Epidermal melanocyte (primary cell): ENCODE results near the gene GLRX.
"Not testable (repeated sequence)": the region's sequence is repeated elsewhere in the genome, so short reads cannot be mapped to it uniquely, and the experiment has no call there.

Experiments used
- DNase-seq: peaks from one replicate; pipeline ENCODE4 v3.0.0; 2011; ENCODE audit warnings: low spot score; ENCODE audit not compliant: insufficient read length

The GLRX gene

DNA sequence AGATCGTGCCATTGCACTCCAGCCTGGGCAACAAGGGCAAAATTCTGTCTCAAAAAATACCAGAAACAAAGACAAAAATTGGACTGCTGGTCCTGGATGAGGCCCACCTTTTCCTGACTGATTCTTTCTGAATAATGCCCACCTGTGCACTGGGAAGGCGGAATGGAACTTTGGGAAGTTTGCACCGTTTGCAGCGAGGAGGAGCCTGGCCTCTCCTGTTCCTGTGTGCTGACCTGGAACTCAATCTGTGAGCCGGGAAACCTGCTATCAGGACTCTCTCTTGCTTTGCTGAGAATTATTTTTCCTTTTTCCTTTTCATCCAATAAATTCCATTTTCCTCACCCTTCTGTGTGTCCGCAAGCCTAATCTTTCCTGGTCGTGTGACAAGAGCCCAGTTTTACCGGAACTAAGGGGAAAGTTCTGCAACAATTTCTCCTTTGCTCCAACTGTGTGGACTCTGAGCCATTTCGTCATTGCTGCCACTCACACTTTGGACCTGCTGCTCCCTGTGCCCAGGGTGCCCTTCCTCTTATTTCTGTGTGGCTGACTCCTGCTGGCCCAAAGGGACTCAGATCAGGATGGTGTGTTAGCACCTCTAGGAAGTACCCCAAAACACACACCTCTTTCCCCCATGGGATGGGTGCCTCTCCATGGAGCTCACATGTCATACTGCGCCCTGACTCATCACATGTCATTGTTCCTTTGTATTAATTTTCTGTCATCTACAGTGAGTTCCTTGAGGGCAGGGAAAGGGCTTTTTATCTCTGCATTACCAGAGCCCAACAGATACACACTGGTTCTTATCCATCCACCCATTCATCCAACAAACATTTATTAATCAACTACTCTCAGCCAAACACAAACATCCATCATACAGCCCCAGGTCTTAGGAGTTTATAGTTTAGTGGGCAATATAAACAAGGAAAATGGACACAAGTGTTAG, 4.7 kb upstream of the GLRX start:
- no peak for DNase-seq

DNA sequence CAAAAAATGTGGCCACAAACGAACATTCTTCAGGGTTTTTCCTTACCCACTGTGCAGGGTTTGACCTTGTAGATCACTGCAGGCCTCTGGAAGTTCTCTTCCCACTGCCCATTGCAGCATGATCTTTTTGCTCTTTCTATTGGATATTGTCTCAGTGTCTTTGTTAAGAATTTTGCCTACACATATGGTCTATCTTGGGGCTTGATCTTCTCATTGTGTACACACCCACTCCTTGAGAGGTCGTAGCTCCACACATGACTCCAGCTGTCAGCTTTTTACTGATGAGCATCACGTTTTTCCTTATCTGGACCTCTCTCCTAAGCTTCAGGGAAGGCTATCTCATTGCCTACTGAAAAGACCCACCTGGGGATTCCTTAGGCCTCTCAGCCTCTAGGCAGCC, 3.0 kb upstream of the GLRX start:
- no peak for DNase-seq

DNA sequence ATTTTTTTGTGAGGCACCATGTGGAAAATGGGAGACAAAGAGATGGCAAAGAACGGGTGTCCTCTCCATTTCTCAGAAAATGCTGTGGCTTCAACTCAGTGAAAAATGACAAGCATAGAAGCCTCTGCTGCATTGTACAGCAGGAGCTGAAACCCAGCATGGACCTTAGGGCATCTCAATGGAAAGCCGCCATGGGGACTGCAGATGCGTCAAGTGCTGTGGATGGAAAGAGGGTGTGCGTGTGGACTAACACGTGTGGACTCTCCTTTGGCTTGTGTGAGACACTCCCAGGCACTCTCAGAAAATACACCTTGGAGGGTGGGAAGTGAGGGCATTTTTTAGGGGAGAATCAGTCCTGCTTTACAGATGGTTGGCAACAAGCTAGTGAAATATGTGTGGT, 2.2 kb upstream of the GLRX start:
- no peak for DNase-seq

DNA sequence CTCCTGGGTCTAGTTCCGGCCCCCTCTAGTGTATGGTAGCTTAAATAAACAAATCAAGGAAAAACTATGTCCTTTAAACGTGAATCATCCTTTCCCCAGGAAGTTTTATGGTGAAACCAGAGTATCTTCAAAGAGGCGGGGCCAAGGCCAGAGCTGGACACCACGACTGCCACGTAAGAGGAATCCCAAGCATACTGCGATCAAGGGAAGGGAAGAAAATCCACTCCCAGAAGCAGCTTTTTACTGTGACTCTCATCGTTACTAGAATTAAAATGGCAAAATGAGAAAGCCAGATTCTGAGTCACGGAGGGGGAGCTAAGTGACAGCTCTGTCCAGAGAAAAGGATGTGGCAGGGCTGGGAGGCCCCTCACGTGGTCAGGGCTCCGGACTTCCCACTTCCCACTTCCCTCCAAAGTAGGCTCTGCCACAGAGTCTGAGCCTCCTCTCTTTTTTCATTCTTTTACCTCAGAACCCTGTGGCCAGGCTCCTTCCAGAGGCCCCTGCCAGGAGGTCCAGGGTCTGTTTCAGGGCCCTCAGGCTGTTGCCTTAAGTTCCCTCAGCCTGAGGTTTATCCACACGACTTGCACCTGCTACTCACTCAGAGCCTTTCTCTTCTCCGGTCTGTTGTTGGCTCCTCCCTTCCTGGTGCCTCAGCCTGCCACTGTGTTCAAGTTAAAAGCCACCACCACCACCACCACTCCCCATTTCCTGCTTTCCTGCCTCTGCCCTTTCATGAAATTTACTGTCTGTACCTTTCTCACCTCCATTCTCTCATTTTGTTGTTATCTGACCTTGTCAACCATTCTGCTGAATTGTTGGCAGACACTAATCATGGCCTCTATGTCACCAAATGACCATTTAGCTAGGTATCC, 1.4 kb upstream of the GLRX start:
- peak; percentile 24 for DNase-seq

DNA sequence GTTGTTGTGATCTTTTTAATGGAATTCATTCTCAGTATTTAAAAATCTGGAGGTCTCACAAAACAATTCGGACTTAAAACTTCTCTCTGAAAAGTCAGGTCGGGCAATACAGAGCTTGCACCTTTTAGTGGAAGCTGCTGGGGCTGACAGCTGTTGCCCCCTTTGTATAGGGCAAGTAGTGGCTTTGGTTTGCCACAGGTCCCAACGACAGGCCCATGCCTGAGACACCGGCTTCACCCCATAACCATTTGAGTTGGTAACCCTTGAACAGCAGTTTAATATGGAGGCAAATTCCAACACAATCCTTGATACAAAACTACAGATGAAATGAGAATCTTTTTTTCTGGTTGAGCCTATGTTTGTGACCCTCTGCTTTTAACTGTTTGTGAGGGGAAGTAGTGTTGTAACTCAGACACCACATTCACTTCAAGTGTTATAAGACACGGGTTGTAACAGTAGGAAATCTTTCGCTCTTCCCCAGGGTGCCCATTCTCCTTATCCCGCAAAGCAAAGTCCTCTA, 752 bp upstream of the GLRX start:
- DNase-seq = no peak

DNA sequence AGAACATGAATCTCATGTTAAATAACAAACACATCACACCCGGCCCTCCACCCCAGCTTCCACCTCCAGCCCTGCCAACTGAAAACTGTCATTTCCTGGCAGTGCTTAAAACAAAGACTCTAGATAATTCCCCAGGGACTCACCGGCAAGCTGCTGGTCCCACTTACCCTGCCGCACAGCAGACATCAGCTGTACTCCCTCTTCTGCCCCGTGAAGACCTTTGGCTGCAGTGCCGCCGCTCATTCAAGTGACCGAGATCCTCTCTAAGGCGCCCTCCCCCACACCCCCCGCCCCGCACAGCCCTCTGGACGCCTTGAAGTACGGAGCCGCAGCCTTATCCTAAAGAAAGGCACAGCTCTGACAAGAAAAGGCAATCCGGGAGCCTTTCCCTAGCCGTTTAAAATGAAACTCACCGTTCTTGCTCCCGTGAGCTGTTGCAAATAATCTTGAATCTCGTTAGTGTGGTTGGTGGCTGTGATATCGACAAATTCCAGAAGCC, 434 bp downstream of the GLRX start:
- DNase-seq = no peak

DNA sequence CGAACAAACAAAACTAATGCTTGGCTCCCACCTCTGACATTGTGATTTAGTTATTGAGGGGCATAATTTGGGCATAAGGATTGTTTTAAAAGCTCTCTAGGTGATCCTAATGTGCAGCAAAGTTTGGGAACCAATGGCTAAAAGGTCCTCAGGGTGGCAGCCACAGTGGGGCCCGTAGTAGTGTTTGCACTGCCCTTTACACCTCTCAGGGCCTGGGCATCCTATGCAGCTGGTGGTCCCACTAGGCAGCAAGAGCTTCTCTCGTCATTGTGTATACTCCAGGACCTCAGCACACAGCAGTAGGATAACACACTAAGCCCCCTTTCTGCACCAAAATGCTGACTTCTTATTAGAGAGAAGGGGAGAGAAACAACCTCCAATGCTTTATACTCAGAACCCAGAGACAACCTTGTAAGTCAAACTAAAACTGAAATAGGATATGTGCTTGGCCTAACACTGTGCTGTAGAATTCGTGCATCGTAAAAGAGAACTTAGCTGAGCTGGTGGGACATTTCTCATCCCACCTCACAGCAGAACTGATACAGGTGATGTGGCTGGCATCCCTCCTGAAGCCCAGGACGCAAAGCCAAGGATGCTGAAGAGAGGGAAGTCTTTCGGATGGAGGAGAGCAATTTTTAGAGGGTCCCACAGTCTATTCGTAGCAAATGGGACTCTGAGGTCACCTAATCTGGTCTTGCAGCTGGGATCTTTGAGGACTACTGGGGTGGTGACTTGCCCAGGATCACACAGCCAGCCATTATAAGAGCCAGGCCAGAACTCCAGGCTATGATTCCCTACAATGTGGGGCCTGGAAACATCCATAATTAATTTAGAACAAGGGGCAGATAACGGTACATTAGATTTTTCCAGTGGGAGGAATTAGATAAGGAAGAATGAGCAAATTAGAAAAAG, 1.2 kb downstream of the GLRX start:
- DNase-seq = no peak

DNA sequence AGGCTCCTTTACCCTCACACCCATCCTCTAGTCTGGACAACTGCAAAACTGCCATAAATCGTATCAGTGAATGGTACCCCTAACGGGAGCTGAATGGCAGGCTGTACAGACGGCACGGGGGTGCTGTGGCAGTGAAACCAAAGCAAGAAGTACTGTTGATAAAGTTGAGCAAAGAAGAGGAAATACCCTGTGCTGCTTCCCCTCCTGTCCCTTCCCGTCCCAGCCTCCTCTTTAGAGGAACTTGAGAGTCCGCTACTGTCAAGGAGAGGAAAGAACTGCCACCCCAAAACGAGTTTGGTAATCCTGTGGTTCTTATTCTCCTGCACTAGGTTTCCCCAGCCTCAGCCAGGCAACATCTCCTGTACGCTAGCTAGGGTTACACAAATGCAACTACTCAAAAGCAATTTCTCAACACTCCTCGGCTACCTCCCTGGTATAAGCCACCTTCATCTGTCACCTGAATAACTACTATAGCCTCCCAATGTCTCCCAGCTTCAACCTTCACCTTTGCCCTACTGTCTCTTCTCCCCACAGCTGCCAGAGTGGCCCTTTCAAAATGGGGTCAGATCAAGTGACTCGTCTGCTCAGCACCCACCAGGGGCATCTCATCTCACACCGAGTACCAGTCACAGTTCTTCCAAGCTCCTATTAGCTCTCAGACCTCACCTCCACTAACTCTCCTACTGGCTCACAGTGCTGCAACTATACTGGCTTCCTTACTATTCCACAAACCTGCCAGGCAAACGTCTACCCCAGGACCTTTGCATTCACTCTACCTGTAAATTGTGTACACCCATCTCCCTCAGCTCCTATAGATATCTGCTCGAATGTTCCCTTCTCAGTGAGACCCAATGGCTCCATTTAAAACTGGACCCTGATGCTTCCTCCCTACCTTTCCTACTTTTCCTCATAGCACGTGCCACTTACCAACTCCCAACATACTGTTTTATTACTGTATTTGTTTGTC, 4.1 kb downstream of the GLRX start:
- DNase-seq = no peak

DNA sequence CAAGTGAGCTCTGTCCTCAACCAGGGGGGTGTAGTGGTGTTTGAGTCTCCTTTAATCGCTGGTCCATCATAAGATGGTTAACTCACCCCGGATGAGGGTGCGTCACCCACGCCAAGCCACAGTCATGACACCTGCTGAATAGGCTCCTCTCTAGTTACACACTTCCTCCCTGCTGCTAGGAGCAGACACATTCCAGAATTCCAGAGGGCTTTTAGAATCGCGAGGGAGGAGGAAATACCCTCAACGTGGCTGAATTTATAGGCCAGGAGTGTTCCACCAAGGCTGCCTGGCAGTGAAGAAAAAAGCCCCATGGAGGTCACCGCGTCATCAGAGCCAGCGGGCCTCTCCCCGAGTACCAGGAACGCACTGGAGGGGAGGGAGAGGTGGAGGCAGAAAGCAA, 5.1 kb downstream of the GLRX start:
- DNase-seq = no peak

DNA sequence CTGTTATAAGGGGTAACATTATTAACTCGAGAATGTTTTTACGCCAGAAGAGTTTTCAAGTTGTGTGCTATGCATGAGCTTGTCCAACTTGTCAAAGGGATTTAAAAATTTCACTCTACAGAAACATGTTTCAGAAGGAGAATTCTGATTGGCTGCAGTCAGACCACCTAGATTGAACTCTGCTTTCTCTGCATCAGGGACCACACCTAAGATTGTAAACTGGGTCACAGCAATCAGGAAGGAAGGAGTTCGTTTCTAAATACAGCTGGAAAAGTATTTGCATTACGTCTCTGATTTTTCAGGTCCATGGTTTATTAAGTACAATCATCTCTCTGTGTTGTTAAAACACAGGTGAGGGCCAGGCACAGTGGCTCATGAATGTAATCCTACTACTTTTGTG, 5.8 kb downstream of the GLRX start:
- DNase-seq = no peak

DNA sequence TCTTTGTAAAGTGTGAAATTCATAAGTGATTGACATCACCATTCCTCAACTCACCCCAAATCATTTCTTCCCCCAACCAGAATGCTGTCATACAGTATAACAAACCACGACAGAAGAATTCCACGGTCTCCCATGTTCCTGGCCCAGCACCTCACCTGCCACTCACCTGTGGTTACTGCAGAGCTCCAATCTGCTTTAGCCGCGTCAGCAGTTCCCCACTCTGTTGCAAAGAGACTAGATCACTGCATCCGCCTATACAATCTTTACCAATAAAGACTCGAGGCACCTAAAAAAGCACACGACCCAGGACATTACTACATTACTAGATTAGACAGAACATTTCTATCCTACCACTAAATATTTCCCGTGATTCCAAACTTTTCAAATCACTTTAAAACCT, 6.2 kb downstream of the GLRX start:
- DNase-seq = no peak

DNA sequence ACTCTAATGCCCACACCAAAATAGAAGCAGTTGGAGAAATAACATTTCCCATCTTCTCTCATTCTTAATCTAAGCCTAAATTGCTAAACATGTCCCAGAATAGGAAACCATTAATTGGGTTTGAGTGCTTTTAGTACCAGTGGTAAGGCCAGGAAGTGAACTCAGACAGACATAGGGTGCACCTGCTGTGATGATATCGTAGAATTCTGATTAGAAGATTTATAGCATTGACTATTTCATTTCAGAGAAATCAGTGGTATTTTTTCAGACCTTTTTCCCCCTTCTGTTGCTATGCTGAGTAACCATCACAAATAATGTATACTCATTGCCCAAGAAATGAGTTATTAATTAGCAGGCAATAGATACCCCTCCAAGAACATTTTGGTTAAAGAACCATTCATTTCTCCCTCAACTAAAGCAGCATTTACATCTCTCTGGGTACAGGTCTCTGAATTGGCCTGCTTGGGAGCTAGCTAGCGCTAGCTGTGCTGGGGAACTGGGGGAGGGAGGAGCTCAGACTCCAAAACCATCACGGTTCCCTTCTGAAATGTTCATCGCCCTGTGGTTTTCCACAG, 7.3 kb downstream of the GLRX start:
- DNase-seq = no peak

DNA sequence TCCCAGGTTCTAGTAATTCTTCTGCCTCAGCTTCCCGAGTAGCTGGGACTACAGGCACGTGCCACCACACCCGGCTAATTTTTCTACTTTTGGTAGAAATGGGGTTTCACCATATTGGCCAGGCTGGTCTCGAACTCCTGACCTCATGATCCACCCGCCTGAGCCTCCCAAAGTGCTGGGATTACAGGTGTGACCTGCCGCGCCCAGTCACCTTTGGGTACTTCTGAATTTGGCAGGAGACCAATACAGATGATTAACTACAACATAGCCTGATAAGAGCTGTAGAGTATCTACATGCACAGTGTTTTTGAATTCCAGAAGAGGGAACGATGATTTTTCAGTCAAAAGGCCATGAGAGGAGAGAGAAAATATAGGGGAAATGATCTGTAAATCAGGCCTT, 9.5 kb downstream of the GLRX start:
- DNase-seq = not testable (repeated sequence)

DNA sequence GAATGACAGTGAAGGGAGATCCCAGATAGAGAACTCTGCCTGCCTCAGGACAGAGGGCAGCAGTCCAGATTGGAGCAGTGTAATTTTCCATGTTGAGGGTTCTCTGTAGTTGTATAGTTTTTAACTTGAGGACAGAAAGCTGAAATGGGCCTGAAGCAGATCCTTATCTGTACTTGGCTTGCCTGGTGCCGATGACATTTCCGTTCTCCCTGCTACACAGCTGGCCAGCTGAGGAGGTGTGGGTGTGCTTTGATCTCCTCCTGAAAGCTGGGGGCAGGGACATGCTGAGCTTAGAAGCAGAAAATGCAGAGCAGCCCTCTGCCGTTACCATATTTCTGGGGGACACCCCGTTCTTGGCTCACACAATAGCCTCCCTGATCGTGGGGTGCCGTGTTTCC, 10.5 kb downstream of the GLRX start:
- no peak for DNase-seq

DNA sequence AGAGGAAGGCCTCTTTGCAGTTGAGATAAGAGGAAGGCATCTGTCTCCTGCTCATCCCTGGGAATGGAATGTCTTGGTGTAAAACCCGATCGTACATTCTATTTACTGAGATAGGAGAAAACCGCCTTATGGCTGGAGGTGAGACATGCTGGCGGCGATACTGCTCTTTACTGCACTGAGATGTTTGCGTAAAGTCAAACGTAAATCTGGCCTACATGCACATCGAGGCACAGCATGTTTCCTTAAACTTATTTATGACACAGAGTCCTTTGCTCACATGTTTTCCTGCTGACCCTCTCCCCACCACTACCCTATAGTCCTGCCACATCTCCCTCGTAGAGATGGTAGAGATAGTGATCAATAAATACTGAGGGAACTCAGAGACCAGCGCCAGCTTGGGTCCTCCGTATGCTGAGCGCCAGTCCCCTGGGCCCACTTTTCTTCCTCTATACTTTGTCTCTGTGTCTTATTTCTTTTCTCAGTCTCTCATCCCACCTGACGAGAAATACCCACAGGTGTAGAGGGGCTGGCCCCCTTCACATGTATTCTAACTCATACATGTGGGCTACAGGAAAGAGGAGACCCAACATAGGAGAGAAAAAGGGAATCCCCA, 11.0 kb downstream of the GLRX start:
- not testable (repeated sequence) for DNase-seq

DNA sequence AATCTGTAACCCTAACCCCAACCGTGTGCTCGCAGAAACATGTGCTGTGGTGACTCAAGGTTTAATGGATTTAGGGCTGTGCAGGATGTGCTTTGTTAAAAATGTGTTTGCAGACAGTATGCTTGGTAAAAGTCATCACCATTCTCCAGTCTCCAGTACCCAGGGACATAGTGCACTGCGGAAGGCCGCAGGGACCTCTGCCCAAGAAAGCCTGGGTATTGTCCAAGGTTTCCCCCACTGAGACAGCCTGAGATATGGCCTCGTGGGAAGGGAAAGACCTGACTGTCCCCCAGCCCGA, 11.5 kb downstream of the GLRX start:
- not testable (repeated sequence) for DNase-seq

DNA sequence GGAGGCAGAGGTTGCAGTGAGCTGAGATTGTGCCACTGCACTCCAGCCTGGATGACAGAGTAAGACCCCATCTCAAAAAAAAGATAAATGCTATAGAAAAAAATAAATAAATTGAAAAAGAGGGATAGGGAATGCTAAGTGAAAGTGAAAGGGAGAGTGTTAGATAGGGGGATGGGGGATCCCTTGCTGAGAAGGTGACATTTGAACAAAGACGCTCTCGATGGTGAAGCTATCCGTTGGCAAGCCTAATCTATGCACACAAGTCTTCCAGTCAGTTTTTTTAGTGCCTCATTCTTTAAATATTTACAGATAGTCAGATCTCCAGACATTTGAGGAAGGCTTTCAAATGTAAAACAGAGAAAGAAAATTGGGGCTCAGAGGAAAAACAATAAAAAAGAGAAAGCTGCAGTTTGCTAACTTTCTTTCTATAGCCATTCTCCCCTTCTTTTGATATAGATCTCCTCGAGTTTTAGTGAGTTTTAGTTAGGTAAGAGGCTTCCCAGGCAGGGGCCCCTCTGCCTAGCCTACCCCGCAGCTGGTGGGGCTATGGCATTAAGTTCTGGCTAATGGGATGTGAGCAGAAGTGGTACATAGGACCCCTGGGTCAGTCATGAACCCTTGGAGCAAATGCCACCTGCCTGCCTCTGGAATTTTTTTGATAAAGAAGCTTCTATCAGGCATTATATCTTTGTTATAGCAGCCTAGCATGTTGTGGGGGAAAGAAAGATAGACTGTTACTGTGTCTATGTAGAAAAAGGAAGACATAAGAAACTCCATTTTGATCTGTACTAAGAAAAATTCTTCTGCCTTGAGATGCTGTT, 12.0 kb downstream of the GLRX start:
- no peak for DNase-seq

DNA sequence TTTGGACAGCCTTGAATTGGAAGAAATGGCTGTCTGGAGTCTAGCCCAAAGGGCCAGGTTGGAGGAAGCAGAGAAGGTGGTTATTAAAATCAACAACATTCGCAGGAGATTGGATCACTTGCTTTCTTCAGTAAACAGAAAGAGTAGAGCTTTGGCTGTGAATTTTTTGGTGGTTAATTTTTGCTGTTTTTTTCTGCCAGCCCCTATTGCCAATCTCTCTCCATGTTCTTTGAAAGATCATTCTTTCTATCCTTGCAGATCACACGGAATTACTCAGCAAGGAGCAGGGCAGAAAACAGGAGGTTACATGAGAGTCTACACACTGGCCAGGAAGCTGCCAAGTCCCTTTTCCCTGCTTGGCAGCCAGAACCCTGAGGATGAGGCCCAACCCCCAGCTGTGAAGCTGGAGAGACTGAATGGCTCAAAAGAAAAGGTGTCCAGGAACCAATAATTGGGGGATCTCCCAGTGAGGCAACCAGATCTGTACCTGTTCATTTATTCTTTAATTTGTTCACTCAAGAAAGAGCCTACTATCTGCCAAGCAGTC, 13.0 kb downstream of the GLRX start:
- no peak for DNase-seq
